Thyroid gland (tissue), 4 donors: ENCODE data around the gene RAB11FIP4. TPM values are rescaled to one million over a fixed set of nuclear protein-coding genes. Genes with fewer than 3 reads are reported as not detected.
A peak's percentile ranks its signal among the peaks of the same experiment; 100 is the strongest.

ENCODE experiments used
- DNase-seq, 2 donors: peaks; one replicate each; pipeline ENCODE4 v3.0.0-alpha.2; 2019
- H3K27ac ChIP-seq, 3 donors: fragments of 200-600 bp; sonication (generic); 1 replicate in 2 of 3; 2 replicates in 1 of 3; pipeline ENCODE4 v1.5.1; 2016 to 2019; ENCODE audit warnings: mild to moderate bottlenecking in 1 of 3, moderate library complexity in 1 of 3
- H3K27me3 ChIP-seq: fragments of 200-600 bp; sonication (generic); one replicate; pipeline ENCODE4 v1.5.1; 2019
- H3K36me3 ChIP-seq, 2 donors: fragments of 200-600 bp; sonication (generic); one replicate each; pipeline ENCODE4 v1.5.1; 2016 to 2019
- H3K4me1 ChIP-seq, 2 donors: fragments of 200-600 bp; sonication (generic); one replicate each; pipeline ENCODE4 v1.5.1; 2017 to 2019
- H3K4me3 ChIP-seq, 3 donors: fragments of 200-600 bp; sonication (generic); replicated peaks in 1 of 3; 1 replicate in 2 of 3; 2 replicates in 1 of 3; pipeline ENCODE4 v1.5.1; 2016; ENCODE audit warnings: mild to moderate bottlenecking in 1 of 3
- H3K9me3 ChIP-seq: fragments of 200-600 bp; sonication (generic); one replicate; pipeline ENCODE4 v1.5.1; 2017
- POLR2A ChIP-seq, 2 donors: fragments of 450-650 bp; IDR thresholded peaks; one replicate each; pipeline ENCODE4 v1.6.1; 2017; ENCODE audit warnings: antibody characterized with exemption in 2 of 2, mild to moderate bottlenecking in 2 of 2, moderate library complexity in 1 of 2
- WGBS, 2 donors: methylation state at CpG; one replicate each; pipeline ENCODE4 v1.1.5; 2017; 5-methylcytosine and 5-hydroxymethylcytosine counted together
- intact Hi-C: fragments of 100-400 bp; cut with DNase I; formaldehyde crosslinking; loops from one replicate; pipeline ENCODE4 v1.15.1; 2023
- total RNA-seq, 4 donors: library from RNA; depleted of rRNA; stranded (reverse); fragments of >200 nt; gene quantifications; one replicate each; pipeline ENCODE4 v1.2.3, GENCODE V29; 2016
- TF ChIP-seq, protein P1 (sequence below), 6 experiments: fragments of 200-600 bp in 3 of 6; fragments of 450-650 bp in 3 of 6; sonication (generic) in 3 of 6; IDR thresholded peaks; one replicate each; pipeline ENCODE4 v1.5.1; 2016 to 2019; ENCODE audit warnings: antibody characterized with exemption in 6 of 6, mild to moderate bottlenecking in 2 of 6, inconsistent platforms in 1 of 6, moderate library complexity in 1 of 6

The RAB11FIP4 gene
- total RNA-seq, 4 donors from 2014 or later: 21.1 to 44.5 (median 24.9) TPM

DNA sequence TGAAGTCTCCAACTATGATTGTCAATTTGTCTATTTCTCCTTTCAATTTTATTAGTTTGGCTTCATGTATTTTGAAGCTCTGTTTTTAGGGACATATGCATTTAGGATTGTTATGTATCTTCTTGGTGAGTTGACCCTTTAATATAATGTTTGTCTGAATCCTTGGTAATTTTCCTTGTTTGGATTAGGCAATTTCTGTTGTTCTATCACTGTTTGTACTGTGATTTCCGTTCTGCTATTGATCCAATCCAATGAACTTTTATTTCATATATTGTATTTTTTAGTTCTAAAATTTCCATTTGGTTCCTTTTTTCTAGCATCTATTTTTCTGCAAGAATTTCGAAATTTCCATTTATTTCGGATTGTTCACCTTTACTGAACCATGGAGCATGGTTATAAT is 31.0 kb downstream of the RAB11FIP4 start:
- Histone ChIP-seq H3K36me3 (no peaks in the 10 kb centered on the region), H3K4me1 (peaks cover 13 to 21% of the 10 kb centered on the region in 2 donors), H3K27ac (no peak overlapping the region), H3K4me3 (no peak overlapping the region), H3K27me3 (no peaks in the 10 kb centered on the region), H3K9me3 (no peaks in the 10 kb centered on the region)
- TF ChIP-seq POLR2A (IDR thresholded peaks at IDR 0.05): no peak
- 89 to 90% methylated on average over 3 of the region's 3 CpGs for WGBS, 2 donors
- intact Hi-C loops: no loop called here
- DNase-seq: no peak

DNA sequence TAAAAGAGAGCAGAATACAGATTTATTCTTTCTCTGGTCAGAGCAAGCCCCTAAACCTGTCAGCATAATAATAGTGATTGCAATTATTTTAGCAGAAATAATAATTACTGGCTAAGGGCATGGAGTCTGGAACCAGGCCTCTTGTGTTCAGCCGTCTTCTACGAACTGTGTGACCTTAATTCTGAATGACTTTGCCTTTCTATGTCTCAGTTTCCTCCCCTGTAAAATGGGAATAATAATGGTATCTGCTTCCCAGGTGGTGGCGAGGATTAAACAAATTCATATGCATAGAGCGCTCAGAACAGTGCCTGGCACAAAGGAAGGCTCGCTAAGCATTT is 33.4 kb downstream of the RAB11FIP4 start:
- 76 to 80% methylated on average over 5 of the region's 5 CpGs for WGBS, 2 donors
- no peaks in the 10 kb centered on the region for H3K27me3 ChIP-seq
- H3K36me3 ChIP-seq: no peaks in the 10 kb centered on the region
- TF ChIP-seq, protein P1, sequence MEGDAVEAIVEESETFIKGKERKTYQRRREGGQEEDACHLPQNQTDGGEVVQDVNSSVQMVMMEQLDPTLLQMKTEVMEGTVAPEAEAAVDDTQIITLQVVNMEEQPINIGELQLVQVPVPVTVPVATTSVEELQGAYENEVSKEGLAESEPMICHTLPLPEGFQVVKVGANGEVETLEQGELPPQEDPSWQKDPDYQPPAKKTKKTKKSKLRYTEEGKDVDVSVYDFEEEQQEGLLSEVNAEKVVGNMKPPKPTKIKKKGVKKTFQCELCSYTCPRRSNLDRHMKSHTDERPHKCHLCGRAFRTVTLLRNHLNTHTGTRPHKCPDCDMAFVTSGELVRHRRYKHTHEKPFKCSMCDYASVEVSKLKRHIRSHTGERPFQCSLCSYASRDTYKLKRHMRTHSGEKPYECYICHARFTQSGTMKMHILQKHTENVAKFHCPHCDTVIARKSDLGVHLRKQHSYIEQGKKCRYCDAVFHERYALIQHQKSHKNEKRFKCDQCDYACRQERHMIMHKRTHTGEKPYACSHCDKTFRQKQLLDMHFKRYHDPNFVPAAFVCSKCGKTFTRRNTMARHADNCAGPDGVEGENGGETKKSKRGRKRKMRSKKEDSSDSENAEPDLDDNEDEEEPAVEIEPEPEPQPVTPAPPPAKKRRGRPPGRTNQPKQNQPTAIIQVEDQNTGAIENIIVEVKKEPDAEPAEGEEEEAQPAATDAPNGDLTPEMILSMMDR (IDR thresholded peaks at IDR 0.05): no peak
- no peak for TF ChIP-seq POLR2A (IDR thresholded peaks at IDR 0.05)
- peak overlapping the region in 2 of 3 donors; percentile 65 to 72 for H3K27ac ChIP-seq
- no peak overlapping the region for H3K4me3 ChIP-seq
- H3K4me1 ChIP-seq: peaks cover 13 to 22% of the 10 kb centered on the region in 2 donors
- H3K9me3 ChIP-seq: no peaks in the 10 kb centered on the region
- no peak for DNase-seq
- intact Hi-C loops: no loop called here

DNA sequence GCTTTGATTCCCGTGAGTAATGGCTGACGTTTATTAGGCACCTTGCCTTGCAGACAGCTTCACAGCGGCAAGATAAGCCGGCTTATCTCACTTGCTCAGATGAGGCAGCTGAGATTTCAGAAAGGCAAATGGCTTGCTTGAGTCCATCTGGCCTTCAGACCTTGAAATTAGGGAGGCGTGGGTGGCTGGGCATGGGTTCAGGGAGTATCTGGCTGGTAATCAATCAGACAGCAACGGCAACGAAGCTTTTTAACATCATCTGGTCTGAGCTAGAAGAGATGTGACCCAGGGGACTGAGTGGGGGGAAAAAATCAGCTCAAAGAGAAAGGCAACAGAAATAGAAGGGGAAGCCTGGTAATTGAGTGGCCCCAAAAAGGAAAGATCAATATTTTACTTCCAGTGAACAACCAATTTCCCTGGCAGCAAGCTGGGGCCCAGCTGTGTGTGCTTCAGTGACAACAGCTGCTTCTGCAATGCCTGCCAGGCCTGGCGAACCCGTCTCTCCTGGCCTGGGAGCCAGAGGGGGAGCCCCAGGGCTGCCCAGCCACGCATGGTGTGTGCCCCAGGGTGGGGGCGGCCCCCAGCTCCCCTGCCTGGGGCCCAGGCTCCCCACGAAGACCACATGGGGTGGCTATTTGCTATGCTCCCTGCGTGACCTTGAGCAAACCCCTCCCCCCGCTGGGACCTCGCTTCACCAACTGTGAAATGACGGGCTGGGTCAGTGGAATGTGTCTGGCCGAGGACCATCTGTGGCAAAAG is 34.0 kb downstream of the RAB11FIP4 start:
- Histone ChIP-seq H3K36me3 (no peaks in the 10 kb centered on the region), H3K27me3 (no peaks in the 10 kb centered on the region), H3K27ac (peak overlapping the region; percentile 55 to 72 (median 65)), H3K9me3 (no peaks in the 10 kb centered on the region), H3K4me3 (no peak overlapping the region), H3K4me1 (peaks cover 13 to 22% of the 10 kb centered on the region in 2 donors)
- DNase-seq: peak; percentile 58 to 75
- whole genome bisulfite sequencing, 2 donors: 45 to 53% methylated on average over 11 to 16 of the region's 17 CpGs
- intact Hi-C loops: no loop called here
- TF ChIP-seq, protein P1 (IDR thresholded peaks at IDR 0.05): no peak
- TF ChIP-seq POLR2A (IDR thresholded peaks at IDR 0.05): no peak

DNA sequence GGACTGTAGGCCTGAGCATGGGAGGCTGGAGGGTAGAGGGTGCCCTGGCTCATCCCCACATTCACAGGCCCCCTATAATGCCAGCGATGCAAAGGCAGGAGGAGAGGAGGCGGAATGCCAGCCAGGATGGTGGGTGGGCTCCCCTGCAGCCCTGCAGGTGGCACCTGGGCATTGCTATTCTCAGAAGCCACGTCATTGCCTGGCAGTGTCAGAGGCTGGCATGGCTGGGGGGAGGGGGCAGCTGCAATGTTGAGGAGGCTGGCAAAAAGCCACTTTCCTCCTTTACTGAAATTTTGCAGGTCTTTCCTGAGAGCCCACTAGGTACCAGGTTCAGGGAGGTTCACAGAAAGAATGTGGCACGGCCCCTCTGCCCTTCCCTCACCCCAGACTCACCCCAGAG is 36.2 kb downstream of the RAB11FIP4 start:
- Histone ChIP-seq H3K27ac (peak overlapping the region in 1 of 3 donors; percentile 29), H3K36me3 (no peaks in the 10 kb centered on the region), H3K9me3 (no peaks in the 10 kb centered on the region), H3K27me3 (no peaks in the 10 kb centered on the region), H3K4me3 (no peak overlapping the region), H3K4me1 (peaks cover 13 to 22% of the 10 kb centered on the region in 2 donors)
- TF ChIP-seq, protein P1 (IDR thresholded peaks at IDR 0.05): peak in 2 of 6 experiments; percentile 11 to 20
- no peak for TF ChIP-seq POLR2A (IDR thresholded peaks at IDR 0.05)
- intact Hi-C loops: no loop called here
- DNase-seq: peak; percentile 37 to 60
- WGBS, 2 donors: 83 to 100% methylated on average over 1 to 4 of the region's 4 CpGs

DNA sequence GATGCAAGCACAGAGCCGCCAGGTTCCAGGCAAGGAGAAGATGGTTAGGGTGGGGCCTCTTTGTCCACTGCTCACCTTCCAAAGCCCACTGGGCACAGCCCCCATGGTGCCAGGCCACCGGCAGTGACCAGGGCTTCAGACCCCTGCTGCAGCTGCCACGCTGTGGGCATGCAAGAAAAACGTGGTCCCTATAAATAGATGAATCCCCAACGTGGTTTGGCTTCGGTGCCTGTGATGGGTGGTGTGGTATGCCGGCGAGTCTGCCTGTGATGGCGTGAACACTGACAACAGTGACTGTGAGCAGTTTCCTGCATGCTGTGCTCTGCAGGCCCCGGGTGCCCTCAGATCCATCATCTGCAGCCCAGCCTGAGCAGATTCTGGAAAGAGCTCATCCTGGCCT is 36.6 kb downstream of the RAB11FIP4 start:
- TF ChIP-seq POLR2A (IDR thresholded peaks at IDR 0.05): no peak
- TF ChIP-seq, protein P1 (IDR thresholded peaks at IDR 0.05): no peak
- Histone ChIP-seq H3K36me3 (no peaks in the 10 kb centered on the region), H3K27me3 (no peaks in the 10 kb centered on the region), H3K9me3 (no peaks in the 10 kb centered on the region), H3K4me3 (no peak overlapping the region), H3K27ac (no peak overlapping the region), H3K4me1 (peaks cover 13 to 22% of the 10 kb centered on the region in 2 donors)
- 81 to 83% methylated on average over 2 to 9 of the region's 10 CpGs for WGBS, 2 donors
- intact Hi-C loops: no loop called here
- DNase-seq: no peak
